NCI-H774 (cell line): Measurements from ENCODE around the gene PDIA4.
"Not testable (repeated sequence)": the region's sequence is repeated elsewhere in the genome, so short reads cannot be mapped to it uniquely, and the experiment has no call there.

ENCODE experiments used
- DNase-seq: peaks from one replicate; lab custom pipeline; 2025; lab: John Stamatoyannopoulos, UW

Gene PDIA4, protein sequence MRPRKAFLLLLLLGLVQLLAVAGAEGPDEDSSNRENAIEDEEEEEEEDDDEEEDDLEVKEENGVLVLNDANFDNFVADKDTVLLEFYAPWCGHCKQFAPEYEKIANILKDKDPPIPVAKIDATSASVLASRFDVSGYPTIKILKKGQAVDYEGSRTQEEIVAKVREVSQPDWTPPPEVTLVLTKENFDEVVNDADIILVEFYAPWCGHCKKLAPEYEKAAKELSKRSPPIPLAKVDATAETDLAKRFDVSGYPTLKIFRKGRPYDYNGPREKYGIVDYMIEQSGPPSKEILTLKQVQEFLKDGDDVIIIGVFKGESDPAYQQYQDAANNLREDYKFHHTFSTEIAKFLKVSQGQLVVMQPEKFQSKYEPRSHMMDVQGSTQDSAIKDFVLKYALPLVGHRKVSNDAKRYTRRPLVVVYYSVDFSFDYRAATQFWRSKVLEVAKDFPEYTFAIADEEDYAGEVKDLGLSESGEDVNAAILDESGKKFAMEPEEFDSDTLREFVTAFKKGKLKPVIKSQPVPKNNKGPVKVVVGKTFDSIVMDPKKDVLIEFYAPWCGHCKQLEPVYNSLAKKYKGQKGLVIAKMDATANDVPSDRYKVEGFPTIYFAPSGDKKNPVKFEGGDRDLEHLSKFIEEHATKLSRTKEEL

DNA sequence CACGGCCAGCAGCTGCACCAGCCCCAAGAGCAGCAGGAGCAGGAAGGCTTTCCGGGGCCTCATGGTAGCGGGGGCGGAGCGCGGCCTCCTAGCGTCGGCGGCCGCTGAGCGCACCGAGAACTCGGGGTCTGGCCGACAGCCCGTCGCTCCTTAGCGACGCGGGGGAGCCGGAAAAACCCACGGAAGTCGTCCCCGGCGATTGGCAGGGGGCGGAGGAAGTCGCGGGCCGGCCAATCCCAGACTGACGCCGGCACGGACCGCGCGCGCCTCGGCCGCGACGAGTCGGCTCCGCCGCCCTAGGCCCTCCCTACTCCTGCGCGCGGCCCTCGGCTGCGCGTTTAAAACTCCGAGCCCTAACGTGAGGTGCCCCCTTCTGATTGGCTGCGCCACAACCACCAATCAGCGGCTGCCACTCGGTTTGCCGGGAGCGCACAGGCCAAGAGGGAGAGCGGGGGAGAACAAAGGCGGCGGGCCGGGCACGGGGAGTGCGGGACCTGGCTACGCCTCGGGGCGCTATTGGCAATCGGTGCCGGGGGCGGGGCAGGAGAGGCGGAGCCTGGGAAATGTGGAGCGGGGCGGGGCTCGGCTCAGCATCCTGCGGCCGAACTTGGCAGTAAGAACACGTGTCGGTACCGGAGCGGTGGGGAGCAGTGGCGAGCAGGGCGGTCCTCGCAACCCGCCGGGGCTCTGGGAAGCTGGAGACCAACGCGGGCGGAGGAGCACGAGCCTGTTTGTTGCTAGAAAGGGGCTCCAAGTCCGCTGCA lies at the start of gene PDIA4:
PDIA4 (minus strand) TSS at position 160 of the 764 bp plus-strand sequence; CDS start at position 63, 97 bp downstream.
- peak; percentile 99 for DNase-seq

DNA sequence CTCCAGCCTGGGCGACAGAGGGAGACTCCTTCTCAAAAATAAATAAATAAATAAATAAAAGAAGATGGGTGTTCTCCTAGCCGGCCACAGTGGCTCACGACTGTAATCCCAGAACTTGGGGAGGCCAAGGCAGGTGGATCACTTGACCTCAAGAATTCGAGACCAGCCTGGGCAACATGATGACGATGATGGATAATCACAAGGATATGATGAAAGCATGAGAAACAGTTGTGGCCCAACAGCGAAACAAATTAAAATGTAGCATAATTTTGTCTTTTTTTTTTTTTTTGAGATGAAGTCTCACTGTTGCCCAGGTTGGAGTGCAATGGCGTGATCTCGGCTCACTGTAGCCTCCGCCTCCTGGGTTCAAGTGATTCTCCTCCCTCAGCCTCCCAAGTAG lies 49.3 kb upstream of the PDIA4 start:
- no peak for DNase-seq

DNA sequence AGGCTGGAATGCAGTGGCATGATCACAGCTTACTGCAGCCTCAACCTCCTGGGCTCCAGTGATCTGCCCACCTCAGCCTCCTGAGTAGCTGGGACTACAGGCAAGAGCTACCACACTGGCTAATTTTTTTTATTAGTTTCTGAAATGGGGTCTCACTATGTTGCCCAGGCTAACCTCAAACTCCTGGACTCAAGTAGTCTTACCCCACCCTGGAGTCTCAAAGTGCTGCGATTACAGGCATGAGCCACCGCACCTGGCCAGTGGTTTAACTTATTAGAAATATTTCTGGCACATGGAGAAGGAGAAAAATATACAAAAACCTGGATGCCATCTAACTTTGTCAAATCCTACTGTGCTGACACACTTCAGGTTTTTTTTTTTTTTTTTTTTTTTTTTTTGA lies 47.0 kb upstream of the PDIA4 start:
- DNase-seq: no peak

DNA sequence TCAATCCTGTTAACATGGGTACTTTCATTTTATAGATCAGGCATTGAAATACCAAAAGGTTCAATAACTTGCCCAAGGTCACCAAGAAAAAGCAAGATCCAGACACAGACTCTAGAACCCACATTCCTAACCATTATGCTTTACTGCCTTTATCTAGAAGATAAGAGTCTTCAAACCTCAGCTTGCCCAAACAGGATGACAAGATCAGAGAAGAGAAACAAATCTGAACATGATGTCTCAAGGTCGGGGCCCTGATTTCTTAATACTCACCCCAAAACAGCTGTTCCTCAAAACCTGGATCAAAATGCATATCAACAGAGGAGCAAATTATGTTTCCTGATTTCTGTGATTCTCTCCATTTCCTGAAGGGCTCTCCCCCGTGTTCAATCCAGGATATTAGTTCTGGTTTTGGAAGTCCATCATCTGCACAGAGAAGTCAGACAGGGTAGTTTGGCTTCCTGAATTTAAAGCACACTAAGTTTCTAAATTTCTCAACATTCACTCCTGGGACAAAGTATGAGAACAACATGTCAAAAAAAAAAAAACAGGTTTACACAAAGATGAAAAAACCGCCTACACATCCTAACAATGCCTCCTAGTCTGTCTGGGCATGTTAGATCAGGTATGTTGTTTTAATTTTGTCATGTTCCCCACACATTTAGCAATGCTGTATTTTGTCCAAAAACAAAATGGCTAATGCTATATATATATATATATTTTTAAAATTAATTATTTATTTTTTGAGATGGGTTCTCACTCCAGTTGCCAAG lies 46.0 kb upstream of the PDIA4 start:
- no peak for DNase-seq

DNA sequence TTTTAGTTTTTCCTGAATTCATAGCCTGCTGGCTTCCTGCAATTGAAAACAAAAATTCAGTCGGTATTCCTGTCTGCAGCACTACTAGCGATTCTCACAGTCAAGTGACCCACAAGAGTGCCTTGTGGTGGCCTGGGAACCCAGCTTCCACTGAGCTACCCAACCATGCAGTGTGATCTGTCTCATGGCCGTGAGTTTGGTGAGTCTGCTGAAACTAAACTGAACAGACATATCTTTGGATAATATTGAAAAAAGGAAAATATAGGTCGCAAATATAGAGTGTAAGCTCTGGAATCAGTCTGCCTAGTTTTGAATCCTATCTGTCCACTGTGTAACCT lies 44.1 kb upstream of the PDIA4 start:
- no peak for DNase-seq

DNA sequence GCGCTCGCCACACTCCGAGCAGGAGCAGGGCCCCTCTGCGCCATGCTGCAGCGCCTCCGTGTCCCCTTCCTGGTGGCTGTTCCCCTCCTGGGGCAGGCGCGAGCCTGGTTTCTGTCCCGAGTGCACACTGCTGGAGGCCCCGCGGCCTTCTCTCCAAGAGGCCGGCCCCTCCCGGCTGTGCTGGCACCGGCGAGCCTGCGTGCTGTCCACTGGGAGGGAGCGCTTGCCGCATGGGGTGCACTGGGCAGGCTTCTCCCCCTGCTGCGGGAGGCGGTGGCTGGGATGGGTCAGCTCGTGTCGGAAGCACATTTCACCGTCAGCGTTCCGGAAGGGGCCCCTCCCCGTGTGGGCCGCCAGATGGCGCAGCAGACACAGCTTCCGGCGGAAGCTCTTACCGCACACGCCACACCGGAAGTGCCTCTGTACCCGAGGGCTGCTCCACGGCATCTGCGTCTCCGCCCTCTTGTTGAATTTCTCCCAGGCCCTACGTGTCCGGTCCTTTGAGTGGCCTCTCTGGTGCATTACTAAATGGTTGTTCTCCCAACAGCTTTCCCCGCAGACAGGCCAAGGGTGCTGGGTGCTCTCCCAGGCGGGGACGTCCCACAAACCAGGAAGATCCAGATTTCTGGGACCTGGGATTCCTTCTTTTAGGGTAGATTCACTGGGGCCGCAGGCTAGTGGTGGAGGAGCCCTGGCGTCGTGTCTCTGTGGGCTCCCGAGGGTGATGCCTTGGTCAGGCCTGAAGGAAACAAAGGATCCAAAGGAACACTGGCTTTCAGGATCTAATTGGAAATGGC lies 43.5 kb upstream of the PDIA4 start:
- DNase-seq: no peak

DNA sequence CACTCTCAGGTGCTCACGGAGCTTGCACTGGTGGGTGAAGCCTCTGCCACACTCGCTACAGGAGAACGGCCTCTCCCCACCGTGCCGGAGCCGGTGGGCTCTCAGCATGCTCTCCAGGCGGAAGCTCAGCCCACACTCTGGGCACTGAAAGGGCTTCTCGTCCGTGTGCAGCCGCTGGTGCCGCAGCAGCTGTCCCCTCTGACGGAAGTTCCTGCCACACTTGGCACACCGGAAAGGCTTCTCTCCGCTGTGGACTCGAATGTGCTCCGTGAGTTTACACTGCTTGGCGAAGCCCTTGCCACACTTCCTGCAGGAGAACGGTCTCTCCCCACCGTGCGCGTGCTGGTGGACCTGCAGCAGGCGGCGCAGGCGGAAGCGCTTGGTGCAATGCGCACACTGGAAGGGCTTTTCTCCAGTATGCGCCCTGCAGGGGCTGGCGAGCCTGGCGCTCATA lies 42.9 kb upstream of the PDIA4 start:
- no peak for DNase-seq

DNA sequence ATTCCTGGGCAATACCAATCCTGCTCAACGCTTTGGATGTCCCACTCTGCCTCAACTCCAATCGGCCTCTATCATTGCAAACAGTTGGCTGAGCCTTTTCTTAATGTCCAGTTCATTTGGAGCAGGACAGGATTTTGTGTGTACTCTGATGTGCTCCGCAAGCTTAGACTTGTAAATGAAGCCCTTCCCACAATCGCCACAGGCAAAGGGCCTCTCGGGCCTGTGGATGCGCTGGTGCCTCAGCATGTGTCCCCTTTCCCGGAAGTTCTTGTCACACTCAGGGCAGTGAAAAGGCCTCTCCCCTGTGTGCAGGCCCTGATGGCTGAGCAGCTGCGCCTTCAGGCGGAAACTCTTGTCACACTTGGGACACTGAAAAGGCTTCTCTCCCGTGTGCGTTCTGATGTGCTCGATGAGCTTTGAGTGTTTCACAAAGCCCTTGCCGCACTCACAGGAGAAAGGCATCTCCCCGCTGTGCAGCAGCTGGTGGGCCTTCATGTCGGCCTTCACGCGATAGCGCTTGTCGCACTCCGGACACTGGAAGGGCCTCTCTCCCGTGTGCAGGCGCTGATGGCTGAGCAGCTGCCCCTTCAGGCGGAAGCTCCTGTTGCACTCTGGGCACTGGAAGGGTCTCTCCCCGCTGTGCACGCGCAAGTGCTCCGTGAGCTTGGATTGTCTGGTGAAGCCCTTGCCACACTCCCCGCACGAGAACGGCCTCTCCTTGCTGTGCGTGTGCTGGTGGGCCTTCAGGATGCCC lies 42.2 kb upstream of the PDIA4 start:
- DNase-seq: no peak

DNA sequence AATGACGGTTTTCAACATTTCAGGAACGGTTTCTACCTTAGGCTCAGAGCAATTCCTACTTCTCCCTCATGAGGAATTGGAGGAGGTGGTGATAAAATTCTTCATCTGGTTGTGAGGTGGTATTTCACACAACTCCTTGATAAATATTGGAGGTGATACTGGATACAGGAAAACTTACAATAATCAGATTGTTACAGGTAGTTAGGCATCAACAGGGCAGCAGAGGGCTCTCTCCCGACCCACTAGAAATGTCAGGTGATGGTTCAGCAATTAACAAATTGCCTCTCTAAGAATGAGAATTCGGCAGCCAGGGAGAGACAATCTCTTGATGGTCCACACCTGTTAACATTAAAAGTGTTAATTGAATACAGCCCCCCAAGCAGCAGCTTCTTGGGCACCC lies 39.6 kb upstream of the PDIA4 start:
- DNase-seq: no peak

DNA sequence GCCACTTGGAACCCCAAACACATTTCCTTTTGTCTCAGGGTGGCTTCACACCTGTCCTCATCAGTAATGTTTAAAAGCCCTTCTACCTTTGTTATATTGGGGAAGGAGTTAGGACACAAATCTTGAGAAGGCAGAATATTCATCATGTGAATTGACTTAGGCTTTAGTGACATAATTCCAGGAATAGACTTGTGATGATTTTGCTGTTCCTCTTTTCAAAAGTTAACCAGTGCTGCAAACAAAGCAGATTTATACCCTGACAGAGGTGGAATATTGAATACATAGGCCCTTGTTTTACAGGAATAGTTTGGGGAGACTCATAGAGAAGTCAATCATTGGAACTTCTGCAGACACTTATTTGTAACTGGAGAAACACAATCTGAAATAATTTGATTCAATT lies 35.2 kb upstream of the PDIA4 start:
- DNase-seq: no peak

DNA sequence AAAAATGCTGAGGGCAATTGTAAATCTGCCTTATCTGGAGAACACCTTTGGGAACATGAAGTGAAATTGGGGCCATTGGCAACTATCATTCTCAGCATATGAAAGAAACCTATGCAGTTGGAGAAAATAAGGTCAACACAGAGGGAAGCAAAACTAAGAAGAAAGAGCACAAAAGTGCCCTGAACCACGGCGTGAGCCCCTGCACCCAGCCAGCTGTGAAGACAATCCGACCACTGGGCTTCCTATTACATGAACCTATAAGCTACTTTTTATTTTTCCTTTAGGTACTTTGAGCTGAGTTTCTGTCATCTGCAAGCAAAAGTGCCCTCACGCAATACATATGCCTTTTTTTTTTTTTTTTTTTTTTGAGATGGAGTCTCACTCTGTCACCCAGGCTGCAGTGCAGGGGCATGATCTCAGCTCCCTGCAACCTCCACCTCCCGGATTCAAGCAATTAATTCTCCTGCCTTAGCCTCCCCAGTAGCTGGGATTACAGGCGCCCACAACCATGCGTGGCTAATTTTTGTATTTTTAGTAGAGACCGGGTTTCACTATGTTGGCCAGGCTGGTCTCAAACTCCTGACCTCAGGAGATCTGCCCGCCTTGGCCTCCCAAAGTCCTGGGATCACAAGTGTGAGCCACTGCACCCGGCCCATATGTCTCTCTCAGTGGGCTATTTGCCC lies 34.1 kb upstream of the PDIA4 start:
- DNase-seq: not testable (repeated sequence)

DNA sequence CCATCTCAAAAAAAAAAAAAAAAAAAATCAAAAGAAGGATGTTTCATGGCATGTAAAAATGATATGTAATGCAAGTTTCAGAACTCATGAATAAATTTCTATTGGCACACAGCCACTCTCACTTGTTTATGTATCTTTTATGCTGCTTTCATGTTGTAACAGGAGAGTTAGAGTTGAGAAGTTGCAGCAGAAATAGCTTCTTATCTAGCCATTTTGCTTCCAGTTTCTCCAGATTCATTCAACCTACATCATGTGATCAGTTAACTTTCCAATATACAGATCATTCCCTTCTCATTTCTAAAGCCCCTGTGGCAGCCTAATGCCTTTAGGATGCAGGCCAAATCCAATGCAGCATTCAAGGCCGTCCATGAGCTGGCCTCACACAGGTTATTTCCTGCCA lies 31.9 kb upstream of the PDIA4 start:
- no peak for DNase-seq

DNA sequence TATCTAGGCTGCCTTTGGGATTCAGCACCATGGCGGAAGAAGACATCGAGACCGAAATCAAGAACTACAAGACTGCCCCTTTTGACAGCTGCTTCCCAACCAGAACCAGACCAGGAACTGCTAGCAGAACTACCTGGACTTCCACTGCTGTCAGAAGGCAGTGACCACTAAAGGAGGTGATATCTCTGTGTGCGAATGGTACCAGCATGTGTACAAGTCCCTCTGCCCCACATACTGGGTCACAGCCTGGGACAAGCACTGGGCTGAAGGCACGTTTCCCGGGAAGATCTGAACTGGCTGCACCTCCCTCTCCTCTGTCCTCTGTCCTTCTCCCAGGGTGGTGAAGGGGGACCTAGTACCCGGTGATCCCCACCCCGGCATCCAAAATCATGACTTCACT lies 25.6 kb upstream of the PDIA4 start:
- no peak for DNase-seq

DNA sequence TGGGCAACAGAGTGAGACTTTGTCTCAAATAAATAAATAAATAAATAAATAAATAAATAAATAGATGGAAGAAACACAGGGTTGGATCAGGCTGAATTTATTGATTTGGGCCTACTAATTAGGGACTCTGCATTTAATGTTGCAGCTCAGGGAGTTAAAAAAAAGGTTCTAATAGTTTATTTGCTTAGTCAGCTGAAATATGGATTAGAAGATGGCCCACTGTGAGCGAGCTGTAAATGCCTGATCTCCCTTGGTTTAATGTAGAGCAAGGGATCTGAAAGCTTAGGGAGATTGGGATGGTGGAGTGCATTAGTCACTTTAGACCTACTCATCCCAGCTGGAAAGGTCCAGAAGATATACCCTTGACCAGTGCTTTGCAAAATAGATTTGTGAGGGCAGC lies 25.1 kb upstream of the PDIA4 start:
- no peak for DNase-seq

DNA sequence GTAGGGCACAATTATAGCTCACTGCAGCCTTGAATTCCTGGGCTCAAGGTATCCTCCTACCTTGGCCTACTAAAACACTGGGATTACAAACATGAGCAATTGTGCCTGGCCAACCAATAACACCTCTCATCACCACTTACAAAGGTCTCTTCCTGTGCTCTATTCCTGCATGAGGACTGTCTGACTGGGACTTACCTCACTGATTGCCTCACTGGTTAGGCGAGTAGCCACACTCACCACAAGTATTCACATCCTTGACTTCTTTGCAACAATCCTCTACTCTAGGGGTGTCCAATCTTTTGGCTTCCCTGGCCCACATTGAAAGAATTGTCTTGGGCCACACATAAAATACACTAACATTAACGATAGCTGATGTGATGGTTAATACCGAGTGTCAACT lies 22.6 kb upstream of the PDIA4 start:
- no peak for DNase-seq

DNA sequence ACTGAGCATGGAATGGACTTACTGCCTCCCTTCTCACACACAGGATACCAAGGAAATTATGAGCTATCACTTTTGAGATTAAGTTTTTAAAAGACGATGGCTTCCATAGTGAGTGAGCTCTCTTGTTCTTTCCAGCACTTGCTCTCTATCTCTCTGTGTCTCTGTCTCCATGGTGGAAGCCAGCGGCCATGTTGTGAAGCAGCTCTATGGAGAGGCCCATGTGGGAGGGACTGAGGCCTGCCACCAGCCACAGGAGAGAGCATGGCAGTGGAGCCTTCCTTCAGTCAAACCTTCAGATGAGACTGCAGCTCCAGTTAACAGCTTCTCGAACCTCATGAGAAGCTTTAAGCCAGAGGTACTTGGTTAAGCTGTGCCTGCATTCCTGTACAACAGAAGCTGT lies 20.5 kb upstream of the PDIA4 start:
- no peak for DNase-seq

DNA sequence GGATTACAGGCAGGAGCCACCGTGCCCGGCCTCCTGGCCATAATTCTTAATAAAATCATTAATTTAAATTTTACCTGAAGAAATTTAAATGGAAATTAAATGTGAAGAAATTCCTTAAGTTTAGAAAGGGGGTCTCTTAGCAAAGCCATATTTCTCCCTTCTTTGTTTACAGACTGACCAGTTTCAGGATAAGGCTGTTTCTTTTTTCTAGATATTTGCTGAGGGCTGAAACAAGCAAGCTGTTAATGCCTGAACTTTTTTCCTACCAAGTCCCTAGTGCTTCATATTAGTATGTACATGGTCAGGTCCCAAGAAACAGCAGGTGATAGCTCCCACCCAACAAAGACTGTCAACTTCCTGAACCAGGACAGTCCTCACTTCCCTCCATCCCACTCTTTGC lies 18.1 kb upstream of the PDIA4 start:
- DNase-seq: no peak

DNA sequence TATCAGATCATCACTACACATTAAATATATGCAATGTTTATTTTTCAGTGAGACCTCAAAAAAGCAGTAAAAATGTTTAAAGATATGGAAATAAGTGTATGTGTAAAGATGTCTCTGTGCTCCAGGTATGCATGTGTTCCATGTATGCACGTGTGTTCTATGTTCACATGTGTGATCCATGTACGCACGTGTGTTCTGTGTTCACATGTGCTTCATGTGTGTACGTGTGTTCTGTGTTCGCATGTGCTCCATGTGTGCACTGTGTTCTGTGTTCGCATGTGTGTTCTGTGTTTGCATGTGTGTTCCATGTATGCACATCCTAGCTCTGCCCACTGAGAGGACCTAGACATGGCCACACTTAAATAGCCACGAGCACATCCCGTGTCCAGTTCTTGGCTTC lies 15.6 kb upstream of the PDIA4 start:
- no peak for DNase-seq

DNA sequence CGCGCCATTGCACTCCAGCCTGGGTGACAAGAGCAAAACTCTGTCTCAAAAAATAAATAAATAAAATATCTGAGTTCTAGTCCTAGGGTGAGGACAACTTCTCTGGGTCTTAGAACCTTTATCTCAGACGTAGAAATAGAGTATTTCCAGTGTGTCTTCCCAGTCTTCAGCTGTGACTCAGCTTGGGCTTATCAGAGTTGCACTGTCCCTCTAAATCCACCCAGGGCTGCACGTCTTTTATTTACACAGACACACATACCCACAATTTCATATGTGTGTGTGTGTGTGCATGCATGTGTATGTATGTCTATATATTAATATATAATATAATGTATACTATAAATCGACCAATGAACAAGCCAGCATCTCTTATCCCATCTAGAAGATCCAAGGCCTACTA lies 13.0 kb upstream of the PDIA4 start:
- no peak for DNase-seq

DNA sequence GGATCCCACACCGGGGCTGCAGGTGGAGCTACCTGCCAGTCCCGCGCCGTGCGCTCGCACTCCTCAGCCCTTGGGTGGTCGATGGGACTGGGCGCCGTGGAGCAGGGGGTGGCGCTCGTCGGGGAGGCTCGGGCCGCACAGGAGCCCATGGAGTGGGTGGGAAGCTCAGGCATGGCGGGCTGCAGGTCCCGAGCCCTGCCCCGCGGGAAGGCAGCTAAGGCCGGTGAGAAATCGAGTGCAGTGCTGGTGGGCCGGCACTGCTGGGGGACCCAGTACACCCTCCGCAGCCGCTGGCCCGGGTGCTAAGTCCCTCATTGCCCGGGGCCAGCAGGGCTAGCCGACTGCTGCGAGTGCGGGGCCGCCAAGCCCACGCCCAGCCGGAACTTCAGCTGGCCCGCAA lies 10.3 kb upstream of the PDIA4 start:
- not testable (repeated sequence) for DNase-seq
